Right ventricle myocardium superior (tissue), 1 donor: ENCODE results near the gene ROBO1. TPM values are rescaled to one million over a fixed set of nuclear protein-coding genes. Genes with fewer than 3 reads are reported as not detected.

Experiments
- ATAC-seq: fragments of 200-7000 bp; cut with Tn5 transposase; one replicate; pipeline ENCODE4 v1.9.1; 2020; ENCODE audit warnings: mild to moderate bottlenecking; ENCODE audit not compliant: poor library complexity
- DNase-seq: peaks from one replicate; pipeline ENCODE4 v3.0.0-alpha.2; 2020
- intact Hi-C: fragments of 100-400 bp; cut with DNase I; formaldehyde crosslinking; loops from one replicate; pipeline ENCODE4 v1.11.2; 2022
- total RNA-seq: library from RNA; stranded (reverse); fragmentation: NEBNext Ultra II Directional; extraction: Animal tissue kit (Norgen Biotek cat#: 25700); gene quantifications from one replicate; pipeline ENCODE4 v1.2.1, GENCODE V29; 2021
- donor health status: DM: no; HTN: yes; CAD: no; lungs with severe emphysema.

The ROBO1 gene
- total RNA-seq, 1 donor from 2014 or later: 6.7 TPM

GRCh38 chr3:79685108-79685507 lies 82.7 kb downstream of the ROBO1 start:
- DNase-seq (no peak), ATAC-seq (no peak)
- intact Hi-C loops: no loop called here

- DNase-seq (no peak), ATAC-seq (no peak)
- intact Hi-C loops: no loop called here
These were observed 83.8 kb downstream of the ROBO1 start for GRCh38 chr3:79684041-79684440.

- intact Hi-C loops: no loop called here
- DNase-seq: no peak
- ATAC-seq: no peak
These were observed 95.1 kb downstream of the ROBO1 start for GRCh38 chr3:79672731-79673130.

- no peak for ATAC-seq
- no peak for DNase-seq
- intact Hi-C loops: no loop called here
These were observed 95.7 kb downstream of the ROBO1 start for GRCh38 chr3:79672075-79672474.

GRCh38 chr3:79670178-79670577 lies 97.6 kb downstream of the ROBO1 start:
- DNase-seq: no peak
- intact Hi-C loops: no loop called here
- no peak for ATAC-seq

- no peak for DNase-seq
- intact Hi-C loops: no loop called here
- ATAC-seq: no peak
These were observed 103.3 kb downstream of the ROBO1 start for GRCh38 chr3:79664455-79664854.

GRCh38 chr3:79661896-79662295 lies 105.9 kb downstream of the ROBO1 start:
- ATAC-seq: no peak
- intact Hi-C loops: no loop called here

GRCh38 chr3:79657076-79657475 lies 110.7 kb downstream of the ROBO1 start:
- ATAC-seq: no peak
- intact Hi-C loops: no loop called here
- no peak for DNase-seq

More at GRCh38 chr3:79661896-79662295, 105.9 kb downstream of the ROBO1 start:
- DNase-seq: no peak

- DNase-seq (no peak), ATAC-seq (no peak)
- intact Hi-C loops: no loop called here
These were observed 113.8 kb downstream of the ROBO1 start for GRCh38 chr3:79654019-79654418.

GRCh38 chr3:79653266-79653830 lies 114.5 kb downstream of the ROBO1 start:
- intact Hi-C loops: no loop called here
- DNase-seq (no peak), ATAC-seq (no peak)

- intact Hi-C loops: no loop called here
- ATAC-seq: no peak
These were observed 116.2 kb downstream of the ROBO1 start for GRCh38 chr3:79651536-79652065.

GRCh38 chr3:79639855-79640254 lies 127.9 kb downstream of the ROBO1 start:
- intact Hi-C loops: no loop called here
- no peak for DNase-seq
- no peak for ATAC-seq

More at GRCh38 chr3:79651536-79652065, 116.2 kb downstream of the ROBO1 start:
- no peak for DNase-seq

- no peak for ATAC-seq
- DNase-seq: no peak
- intact Hi-C loops: no loop called here
These were observed 131.4 kb downstream of the ROBO1 start for GRCh38 chr3:79636372-79636771.

GRCh38 chr3:79632842-79633241 lies 135.0 kb downstream of the ROBO1 start:
- intact Hi-C loops: no loop called here
- no peak for ATAC-seq
- DNase-seq: no peak

GRCh38 chr3:79618883-79619282 lies 148.9 kb downstream of the ROBO1 start:
- intact Hi-C loops: no loop called here

GRCh38 chr3:79606414-79606813 lies 161.4 kb downstream of the ROBO1 start:
- ATAC-seq (no peak), DNase-seq (no peak)
- intact Hi-C loops: no loop called here

More at GRCh38 chr3:79618883-79619282, 148.9 kb downstream of the ROBO1 start:
- DNase-seq (no peak), ATAC-seq (no peak)

- DNase-seq (no peak), ATAC-seq (no peak)
- intact Hi-C loops: no loop called here
These were observed 163.1 kb downstream of the ROBO1 start for GRCh38 chr3:79604681-79605080.

- DNase-seq (no peak), ATAC-seq (no peak)
- intact Hi-C loops: no loop called here
These were observed 165.4 kb downstream of the ROBO1 start for GRCh38 chr3:79602385-79602784.

GRCh38 chr3:79598594-79598993 lies 169.2 kb downstream of the ROBO1 start:
- no peak for ATAC-seq
- DNase-seq: no peak
- intact Hi-C loops: no loop called here

GRCh38 chr3:79597709-79598108 lies 170.1 kb downstream of the ROBO1 start:
- ATAC-seq (no peak), DNase-seq (no peak)
- intact Hi-C loops: no loop called here

- no peak for ATAC-seq
- DNase-seq: no peak
- intact Hi-C loops: no loop called here
These were observed 180.6 kb downstream of the ROBO1 start for GRCh38 chr3:79587150-79587549.
